Embryonic facial prominence (tissue), 1 donor: Measurements from ENCODE around the gene LEKR1.

Source experiments
- DNase-seq: peaks from one replicate; pipeline ENCODE4 v3.0.0-alpha.2; 2016; ENCODE audit errors: extremely low spot score

Gene LEKR1

GRCh38 chr3:157079676-157080369 is 253.7 kb downstream of the LEKR1 start:
- no peak for DNase-seq

- peak; percentile 58 for DNase-seq
These were observed 255.6 kb downstream of the LEKR1 start for GRCh38 chr3:157081626-157082210.

GRCh38 chr3:157082305-157082982 is 256.3 kb downstream of the LEKR1 start:
- DNase-seq: no peak

- DNase-seq: no peak
These were observed 257.7 kb downstream of the LEKR1 start for GRCh38 chr3:157083824-157084223.

GRCh38 chr3:157086060-157086750 is 260.1 kb downstream of the LEKR1 start:
- DNase-seq: no peak

- no peak for DNase-seq
These were observed 260.6 kb downstream of the LEKR1 start for GRCh38 chr3:157086775-157087174.

- no peak for DNase-seq
These were observed 261.2 kb downstream of the LEKR1 start for GRCh38 chr3:157087373-157087772.

GRCh38 chr3:157087780-157088600 is 261.8 kb downstream of the LEKR1 start:
- no peak for DNase-seq

- peak; percentile 90 for DNase-seq
These were observed 262.7 kb downstream of the LEKR1 start for GRCh38 chr3:157088601-157089454.

GRCh38 chr3:157089455-157090221 is 263.5 kb downstream of the LEKR1 start:
- no peak for DNase-seq

GRCh38 chr3:157091083-157091833 is 265.1 kb downstream of the LEKR1 start:
- no peak for DNase-seq

GRCh38 chr3:157092230-157092629 is 266.1 kb downstream of the LEKR1 start:
- no peak for DNase-seq

GRCh38 chr3:157093096-157093495 is 266.9 kb downstream of the LEKR1 start:
- DNase-seq: no peak

- DNase-seq: no peak
These were observed 268.1 kb downstream of the LEKR1 start for GRCh38 chr3:157094301-157094700.

GRCh38 chr3:157094751-157095480 is 268.8 kb downstream of the LEKR1 start:
- DNase-seq: no peak
